ENCODE results near the gene C19orf25.
A peak's percentile ranks its signal among the peaks of the same experiment; 100 is the strongest.
"Not testable (repeated sequence)": the region's sequence is repeated elsewhere in the genome, so short reads cannot be mapped to it uniquely, and the experiment has no call there.

The C19orf25 gene

DNA sequence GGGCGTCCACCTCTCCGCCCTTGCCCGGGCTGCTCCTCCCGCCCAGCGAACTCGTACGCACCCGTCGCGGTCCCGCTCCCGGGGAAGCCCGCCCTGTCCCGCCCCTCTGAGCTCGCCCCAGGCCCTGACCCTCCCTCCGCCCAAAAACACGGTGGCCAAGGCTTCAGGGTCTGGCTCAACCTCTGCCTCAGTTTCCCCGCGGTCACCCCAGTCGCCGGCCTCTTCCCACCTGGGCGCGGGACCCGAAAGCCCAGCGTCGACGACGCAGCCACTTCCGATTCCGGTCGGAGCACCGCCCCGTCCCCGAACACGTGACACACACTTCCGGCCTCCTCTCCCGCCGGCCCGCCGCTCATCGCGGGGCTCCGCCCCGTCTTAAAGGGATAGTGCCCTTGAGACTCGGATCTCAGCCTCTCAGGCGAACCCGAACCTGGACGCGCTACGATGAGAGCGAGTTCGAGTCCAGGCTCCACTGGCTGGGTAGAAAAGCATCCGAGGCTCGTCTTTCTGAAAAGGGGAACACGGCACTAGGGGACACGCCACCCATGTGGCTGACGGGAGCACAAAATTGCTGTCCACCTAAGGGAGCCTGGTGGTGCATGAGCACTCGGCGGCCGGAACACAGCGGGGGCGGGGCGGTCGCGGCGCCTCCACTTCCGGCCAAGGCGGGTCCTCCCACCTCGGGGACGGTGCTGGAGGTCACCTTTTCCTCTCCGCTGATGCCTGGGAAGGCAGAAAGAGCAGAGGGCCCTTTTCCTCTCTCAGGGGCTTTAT lies at the start of gene C19orf25:
Gene C19orf25 (minus strand): TSS at position 282 of the 774 bp plus-strand sequence. CDS start 312 bp downstream, outside the sequence.
- peak within 1 kb of the TSS; percentile 85 for H3K4me3 ChIP-seq (ENCODE audit: low read length)
- TF ChIP-seq ZNF274 (IDR thresholded peaks at IDR 0.05; ENCODE audit: low read depth, low read length): no peak

DNA sequence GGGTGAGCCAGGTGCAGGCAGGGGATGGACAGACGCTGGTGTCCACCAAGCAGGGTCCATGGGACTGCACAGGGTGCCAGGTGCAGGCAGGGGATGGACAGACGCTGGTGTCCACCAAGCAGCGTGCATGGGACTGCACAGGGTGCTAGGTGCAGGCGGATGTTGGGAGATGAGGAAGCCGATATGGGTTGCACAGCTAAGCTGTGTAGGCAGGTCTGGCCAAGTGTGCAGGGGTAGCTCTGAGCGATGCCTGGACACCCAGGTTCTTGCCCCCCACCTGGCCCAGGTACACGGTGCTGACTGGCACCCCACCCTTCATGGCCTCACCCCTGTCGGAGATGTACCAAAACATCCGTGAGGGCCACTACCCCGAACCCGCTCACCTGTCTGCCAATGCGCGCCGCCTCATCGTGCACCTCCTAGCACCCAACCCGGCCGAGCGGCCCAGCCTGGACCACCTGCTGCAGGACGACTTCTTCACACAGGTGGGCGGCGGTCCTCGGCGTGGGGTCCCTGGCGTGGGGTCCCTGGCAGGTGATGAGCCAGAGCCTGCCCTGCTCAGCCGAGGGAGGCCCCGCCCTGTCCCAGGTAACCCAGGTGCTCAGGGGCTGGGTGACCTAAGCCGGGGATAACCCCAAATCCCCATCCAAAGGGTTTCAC lies 48.8 kb upstream of the C19orf25 start:
- H3K4me3 ChIP-seq (ENCODE audit: low read length): no peak overlapping the region
- no peak for TF ChIP-seq ZNF274 (IDR thresholded peaks at IDR 0.05; ENCODE audit: low read depth, low read length)

DNA sequence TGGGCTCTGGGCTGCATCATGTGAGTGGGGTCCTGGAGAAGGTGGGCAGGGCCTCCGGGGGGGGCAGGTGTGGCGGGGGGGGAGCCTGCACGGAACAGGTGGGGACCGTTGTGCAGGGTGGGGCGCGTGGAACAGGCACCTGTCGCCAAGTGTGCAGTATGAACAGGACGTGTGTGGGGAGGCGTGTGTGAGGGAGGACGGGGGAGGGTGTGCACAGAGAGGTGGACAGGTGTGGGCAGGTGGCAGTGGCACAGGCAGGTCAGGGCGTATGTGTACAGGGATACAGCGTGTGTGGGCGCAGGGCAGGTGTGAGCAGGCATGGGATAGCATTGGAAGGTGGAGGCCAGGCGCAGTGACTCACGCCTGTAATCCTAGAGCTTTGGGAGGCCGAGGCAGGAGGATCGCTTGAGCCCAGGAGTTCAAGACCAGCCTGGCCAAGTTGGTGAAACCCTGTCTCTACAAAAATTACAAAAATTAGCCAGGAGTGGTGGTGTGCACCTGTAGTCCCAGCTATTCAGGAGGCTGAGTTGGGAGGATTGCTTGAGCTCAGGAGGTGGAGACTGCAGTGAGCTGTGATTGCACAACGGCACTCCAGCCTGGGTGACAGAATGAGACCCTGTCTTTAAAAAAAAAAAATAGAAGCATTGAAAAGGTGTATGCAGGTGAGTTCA lies 48.1 kb upstream of the C19orf25 start:
- H3K4me3 ChIP-seq (ENCODE audit: low read length): no peak overlapping the region
- TF ChIP-seq ZNF274 (IDR thresholded peaks at IDR 0.05; ENCODE audit: low read depth, low read length): no peak

DNA sequence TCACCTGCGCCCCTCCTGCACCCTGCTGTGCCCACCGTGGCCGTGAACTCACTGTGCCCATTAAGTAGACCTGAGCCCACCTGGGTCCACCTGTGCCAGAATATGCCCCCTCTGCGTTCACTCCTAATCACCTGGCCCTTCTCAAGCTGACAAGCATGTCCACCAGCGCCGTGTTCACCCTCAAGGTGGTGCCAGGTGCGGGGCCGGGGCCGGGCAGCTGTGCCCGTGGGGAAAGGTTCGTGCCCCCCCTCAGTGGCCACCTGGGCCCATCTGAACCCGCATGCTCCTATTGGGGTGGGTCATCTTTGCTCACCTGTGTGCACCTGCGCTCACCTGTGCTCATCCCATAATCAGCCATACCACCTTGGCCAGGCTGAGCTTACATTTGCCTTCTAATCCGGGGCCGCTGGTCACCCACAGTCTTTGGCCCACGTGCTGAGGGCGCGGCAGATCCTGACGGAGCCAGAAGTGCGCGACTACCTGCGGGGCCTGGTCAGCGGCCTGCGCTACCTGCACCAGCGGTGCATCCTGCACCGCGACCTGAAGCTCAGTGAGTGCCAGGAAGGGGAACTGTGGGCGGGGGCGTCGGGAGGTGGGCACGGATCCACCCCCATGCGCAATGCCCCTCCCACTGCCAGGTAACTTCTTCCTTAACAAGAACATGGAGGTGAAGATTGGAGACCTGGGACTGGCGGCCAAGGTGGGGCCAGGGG lies 47.2 kb upstream of the C19orf25 start:
- no peak for TF ChIP-seq ZNF274 (IDR thresholded peaks at IDR 0.05; ENCODE audit: low read depth, low read length)
- no peak overlapping the region for H3K4me3 ChIP-seq (ENCODE audit: low read length)

DNA sequence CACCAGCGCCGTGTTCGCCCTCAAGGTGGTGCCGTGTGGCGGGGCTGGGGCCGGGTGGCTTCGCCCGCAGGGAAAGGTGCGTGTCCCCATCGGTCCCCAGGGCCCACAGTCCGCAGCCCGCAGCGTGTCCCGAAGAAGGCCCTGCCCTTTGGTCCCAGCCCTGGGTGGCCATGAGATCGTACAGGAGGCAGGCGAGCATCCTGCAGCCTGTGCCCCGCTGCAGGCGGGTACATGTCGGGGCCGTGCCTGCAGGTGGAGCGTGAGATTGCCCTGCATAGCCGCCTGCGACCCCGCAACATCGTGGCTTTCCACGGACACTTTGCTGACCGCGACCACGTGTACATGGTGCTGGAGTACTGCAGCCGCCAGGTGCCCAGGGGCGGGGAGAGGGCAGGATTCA lies 46.3 kb upstream of the C19orf25 start:
- H3K4me3 ChIP-seq (ENCODE audit: low read length): no peak overlapping the region
- TF ChIP-seq ZNF274 (IDR thresholded peaks at IDR 0.05; ENCODE audit: low read depth, low read length): no peak

DNA sequence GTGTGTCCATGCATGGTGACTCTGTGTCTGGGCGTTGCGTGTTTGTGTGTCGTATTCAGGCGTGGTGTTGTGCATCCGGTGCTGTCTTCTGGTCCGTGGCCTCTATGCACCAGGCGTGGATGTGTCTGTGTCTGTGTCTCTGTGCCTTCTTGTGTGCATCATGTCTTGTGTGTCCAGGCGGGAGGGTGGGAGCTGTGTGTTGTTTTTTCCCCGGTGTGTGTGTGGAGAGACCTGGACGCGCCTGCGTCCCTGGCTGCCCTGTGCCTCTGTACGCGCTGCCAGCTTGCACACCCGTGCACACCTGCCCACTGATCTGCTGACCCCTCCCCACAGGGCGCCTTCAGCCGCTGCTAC lies 45.9 kb upstream of the C19orf25 start:
- TF ChIP-seq ZNF274 (IDR thresholded peaks at IDR 0.05; ENCODE audit: low read depth, low read length): no peak
- H3K4me3 ChIP-seq (ENCODE audit: low read length): no peak overlapping the region

DNA sequence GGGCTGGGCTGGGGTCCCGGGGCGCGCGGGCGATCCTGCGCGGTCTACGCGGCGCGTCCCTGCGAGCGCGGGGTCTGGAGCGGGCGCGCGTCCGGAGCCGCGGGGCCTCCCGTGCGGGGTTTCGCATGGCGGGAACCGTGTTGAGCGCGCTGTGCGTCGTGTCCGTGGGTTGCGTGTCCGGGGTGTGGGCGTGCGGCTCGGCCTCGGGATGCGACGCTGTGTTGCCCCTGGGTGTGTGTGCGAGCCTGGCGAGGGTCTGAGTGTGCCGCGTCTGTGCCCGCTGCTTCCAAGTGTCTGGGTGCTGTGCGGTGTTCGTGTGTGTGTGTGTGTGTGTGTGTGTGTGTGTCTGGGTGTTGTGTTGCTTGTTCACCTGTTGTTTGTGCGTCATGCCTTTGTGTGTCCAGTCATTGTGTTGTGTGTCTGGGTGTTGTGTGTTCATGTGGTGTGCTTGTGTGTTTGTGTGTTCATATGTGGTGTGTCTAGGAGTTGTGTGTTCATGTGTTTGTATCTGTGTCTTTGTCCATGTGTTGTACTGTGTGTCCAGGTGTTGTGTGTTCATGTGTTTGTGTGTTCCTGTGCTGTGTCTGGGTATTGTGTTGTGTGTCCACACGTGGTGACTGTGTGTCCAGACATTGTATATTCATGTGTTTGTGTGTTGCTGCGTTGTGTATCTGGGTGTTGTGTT lies 45.4 kb upstream of the C19orf25 start:
- TF ChIP-seq ZNF274 (IDR thresholded peaks at IDR 0.05; ENCODE audit: low read depth, low read length): no peak
- H3K4me3 ChIP-seq (ENCODE audit: low read length): no peak overlapping the region

DNA sequence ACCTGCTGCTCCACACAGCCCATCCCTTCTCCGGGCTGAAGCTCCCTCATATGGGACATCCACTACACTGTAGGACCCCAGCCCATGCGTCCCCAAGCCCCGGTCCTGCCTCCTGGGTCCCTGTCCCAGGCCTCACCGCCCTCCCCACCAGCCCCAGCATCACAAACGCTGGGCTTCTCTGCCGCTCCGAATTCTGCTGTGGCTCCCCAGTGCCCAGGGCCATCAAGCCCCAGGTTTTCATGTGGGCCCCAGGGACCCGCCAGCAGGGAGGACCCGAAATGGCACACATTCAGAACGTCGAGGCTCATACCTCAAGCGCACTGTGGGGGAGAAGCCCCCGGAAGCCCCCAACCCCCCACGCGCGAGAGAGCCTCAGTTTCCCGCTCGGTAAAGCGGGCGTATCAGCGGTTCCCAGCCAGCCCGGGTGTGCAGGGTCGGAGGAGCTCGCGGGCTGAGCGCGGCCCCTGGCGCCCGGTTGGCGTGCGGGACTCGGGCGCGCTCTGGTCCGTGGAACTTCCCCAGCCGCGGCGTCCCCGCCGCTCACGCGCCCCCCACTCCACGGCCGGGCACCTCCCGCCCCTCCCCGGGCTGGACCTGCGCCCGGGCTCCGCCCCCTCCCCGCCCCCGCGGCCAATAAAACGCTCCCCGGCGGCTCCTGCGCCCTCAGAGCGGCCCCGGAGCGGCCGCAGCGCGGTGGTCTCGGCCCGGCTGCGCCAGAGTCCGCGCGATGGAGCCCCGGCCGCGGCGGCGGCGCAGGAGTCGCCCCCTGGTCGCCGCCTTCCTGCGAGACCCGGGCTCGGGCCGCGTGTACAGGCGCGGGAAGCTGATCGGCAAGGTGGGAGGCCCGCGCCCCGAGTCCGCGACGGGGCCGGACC lies 44.6 kb upstream of the C19orf25 start, which contains the start of gene PLK5:
Gene PLK5 (plus strand): TSS at position 666 of the 875 bp plus-strand sequence. CDS start 2,920 bp downstream, outside the sequence.
- H3K4me3 ChIP-seq (ENCODE audit: low read length): no peak within 1 kb of the TSS

DNA sequence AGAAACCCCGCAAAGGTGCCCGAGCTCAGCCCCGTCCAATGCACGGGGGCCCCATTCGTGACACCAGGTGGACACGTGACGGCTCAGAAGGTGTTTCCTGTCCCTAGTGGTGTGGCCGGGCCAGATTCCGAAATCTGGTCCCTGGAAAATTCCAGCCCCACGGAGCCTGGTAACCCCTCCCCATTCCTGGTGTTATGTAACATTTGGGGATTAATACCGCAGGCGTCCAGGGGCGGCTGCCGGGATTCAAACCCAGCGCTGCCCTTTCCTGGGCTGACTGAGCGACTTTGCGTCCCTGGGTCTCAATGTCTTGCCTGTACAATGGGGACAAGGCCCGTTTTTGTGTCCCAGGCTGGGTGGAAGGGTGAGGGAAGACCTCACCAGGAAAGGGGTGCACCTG lies 43.8 kb upstream of the C19orf25 start:
- H3K4me3 ChIP-seq (ENCODE audit: low read length): no peak overlapping the region
- no peak for TF ChIP-seq ZNF274 (IDR thresholded peaks at IDR 0.05; ENCODE audit: low read depth, low read length)

More for the DNA sequence above, 44.6 kb upstream of the C19orf25 start, which contains the start of gene PLK5:
- no peak for TF ChIP-seq ZNF274 (IDR thresholded peaks at IDR 0.05; ENCODE audit: low read depth, low read length)

DNA sequence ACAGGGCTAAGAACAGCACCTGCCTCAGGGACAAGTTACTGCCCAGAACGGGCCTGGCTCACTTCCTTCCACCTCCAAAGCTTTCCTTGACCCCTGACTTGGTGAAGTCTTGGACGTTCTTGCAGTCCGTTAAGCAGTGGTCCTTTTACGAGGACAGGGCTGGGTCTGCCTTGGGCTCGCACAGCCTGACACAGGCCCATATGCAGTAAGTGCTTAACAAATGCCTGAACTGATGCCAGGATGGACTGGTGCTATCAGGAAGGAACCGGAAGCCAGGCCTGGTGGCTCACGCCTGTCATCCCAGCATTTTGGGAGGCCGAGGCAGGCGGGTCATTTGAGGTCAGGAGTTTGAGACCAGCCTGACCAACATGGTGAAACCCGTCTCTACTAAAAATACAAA lies 43.0 kb upstream of the C19orf25 start:
- no peak overlapping the region for H3K4me3 ChIP-seq (ENCODE audit: low read length)
- no peak for TF ChIP-seq ZNF274 (IDR thresholded peaks at IDR 0.05; ENCODE audit: low read depth, low read length)

DNA sequence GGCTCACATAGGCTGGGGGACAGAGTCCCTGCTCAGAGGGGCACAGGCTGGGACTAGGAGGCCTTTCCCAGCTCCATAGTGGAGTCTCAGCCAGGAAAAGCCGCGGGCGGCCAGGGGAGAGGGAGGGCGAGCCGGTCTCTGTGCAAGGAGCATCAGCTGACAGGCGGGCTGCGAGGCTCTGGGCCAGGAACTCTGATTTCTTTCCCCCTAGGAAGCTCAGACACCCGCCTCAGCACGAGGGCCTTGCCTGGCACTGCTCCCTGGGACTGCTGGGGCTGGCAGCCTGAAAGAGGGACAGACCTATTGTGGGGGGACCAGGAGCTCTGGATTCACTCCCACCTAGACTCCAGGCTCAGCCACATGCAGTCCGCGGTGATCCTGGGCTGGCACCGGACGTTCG lies 42.6 kb upstream of the C19orf25 start:
- no peak for TF ChIP-seq ZNF274 (IDR thresholded peaks at IDR 0.05; ENCODE audit: low read depth, low read length)
- no peak overlapping the region for H3K4me3 ChIP-seq (ENCODE audit: low read length)

DNA sequence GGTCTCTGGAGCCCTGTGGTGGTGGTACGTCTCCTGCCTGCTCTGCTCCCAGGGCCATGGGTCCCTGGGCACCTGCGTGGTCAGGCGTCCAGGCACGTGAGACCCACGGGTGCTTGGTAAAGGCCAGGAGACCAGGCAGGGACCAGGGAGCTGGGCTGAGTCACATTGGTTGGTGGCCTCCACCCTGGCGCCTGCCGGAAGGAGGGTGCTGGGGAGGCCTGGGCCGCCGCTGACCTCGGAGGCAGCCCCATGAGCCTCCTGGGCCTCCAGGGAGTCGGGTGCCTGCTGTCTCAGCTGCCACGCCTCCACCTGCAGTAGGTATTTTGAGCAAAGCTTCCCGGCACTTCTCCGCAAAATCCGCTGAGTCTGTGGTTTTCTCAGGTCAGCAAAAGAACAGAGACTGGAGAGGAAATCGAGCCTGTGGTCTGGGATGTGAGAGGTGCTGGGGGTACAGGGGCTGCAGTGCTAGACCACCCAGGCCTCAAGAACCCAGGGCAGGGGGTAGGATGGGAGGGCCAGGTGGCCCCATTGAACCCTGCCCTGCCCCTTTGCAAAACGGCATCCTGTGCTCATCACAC lies 41.3 kb upstream of the C19orf25 start:
- H3K4me3 ChIP-seq (ENCODE audit: low read length): no peak overlapping the region
- TF ChIP-seq ZNF274 (IDR thresholded peaks at IDR 0.05; ENCODE audit: low read depth, low read length): no peak

DNA sequence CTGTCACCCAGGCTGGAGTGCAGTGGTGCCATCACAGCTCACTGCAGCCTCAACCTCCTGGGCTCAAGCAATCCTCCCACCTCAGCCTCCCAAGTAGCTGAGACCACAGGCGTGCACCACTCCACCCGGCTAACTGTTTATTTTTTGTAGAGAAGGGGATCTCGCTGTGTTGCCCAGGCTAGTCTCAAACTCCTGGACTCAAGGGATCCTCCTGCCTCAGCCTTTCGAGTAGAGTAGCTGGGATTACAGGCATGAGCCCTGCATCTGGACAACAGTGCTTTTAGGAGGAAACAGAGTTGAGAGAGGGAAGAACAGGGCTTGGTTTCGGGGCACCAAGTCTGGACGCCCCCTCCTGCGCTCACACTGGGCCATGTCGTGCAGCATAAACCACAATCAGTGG lies 40.8 kb upstream of the C19orf25 start:
- H3K4me3 ChIP-seq (ENCODE audit: low read length): not testable (repeated sequence)
